NCI-H128 (cell line): ENCODE measurements around the gene USP7.
"Not testable (repeated sequence)": the region's sequence is repeated elsewhere in the genome, so short reads cannot be mapped to it uniquely, and the experiment has no call there.

Experiments
- DNase-seq: peaks from one replicate; lab custom pipeline; 2025; ENCODE audit not compliant: unreplicated experiment; lab: John Stamatoyannopoulos, UW

USP7 gene

DNA sequence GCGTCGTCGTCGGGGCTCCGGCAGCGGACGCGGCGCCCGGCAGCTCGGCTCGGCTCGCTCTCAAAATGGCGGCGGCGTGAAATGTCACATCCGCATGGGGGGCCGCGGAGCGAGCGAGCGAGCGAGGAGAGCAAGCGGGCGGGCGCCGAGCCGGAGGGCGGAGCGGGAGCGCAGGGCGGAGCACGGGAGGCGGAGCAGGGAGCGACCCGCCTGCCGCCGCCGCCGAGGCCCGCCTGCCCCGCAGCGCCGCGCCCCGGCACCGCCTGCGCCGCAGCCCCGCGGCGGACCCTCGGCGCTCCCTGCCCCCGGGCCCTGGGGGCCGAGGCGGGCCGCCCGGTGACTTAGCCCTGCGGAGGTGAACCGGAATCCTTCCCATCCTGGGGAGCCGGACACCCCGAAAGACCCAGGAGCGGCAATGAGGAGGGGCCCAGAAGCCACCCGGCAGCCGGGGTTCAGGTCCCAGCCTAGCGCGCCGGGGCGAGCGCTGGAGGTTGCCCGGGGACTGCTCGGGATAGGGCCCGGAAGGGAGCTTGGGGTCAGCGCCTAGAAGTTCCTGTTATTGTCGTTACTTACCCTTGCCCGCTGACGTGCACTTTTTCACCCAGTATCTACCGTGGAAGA is at the start of gene USP7:
USP7 (minus strand) TSS at position 86 of the 621 bp plus-strand sequence. CDS start 621 bp downstream, outside the sequence.
- peak; percentile 61 for DNase-seq

GRCh38 chr16:9013508-9013864 is 49.8 kb upstream of the USP7 start:
- DNase-seq, result no peak

- DNase-seq, result no peak
Measured at GRCh38 chr16:9012848-9013507, 49.3 kb upstream of the USP7 start.

DNA sequence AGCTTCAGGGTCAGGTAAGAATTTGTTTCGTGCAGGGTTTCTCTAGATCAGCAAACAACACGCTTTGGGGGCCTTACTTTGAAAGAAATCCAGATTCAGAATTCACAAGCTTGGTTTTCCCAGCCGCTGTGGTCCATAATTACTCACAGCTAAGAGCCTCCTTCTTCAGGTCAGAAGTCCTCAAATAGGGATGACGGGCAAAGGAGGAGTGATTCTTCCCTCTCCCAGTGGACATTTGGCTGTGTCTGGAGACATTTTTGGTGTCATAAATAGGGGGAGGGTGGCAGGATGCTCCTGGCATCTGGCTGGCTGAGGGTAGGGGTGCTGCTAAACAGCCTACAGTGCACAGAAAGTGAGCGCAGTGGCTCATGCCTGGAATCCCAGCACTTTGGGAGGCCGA is 48.6 kb upstream of the USP7 start:
- no peak for DNase-seq

DNA sequence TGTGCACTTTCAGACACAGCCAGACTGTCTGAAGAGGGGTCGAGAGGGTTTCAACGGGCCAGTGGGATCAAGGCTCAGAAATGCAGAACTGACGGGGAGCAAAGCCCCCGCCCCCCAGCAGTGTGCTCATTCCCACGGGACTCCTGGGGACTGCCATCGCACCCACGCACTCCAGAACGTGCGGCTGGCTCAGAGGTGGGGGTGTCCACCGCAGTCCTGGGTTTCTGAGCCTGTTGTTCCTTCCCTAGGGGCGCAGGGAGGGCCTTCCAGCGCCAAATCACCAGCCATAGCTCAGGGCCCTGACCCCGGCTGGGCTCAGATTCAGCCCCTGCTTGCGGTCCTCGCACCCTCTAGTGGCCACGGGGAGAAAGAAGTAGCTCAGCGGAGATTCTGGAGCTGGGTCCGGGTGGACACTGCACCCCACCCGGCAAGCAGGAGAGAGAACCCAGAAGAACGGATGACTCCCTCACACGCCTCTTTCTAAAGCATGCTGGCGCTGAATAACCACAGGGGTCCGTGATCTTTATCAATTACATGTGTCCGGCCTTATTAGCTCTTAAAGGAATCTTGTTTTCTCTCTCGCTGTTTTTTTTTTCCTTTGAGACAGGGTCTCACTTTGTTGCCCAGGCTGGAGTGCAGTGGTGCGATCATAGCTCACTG is 45.0 kb upstream of the USP7 start:
- DNase-seq, result no peak

GRCh38 chr16:9007177-9007794 is 43.6 kb upstream of the USP7 start:
- DNase-seq, result no peak

DNA sequence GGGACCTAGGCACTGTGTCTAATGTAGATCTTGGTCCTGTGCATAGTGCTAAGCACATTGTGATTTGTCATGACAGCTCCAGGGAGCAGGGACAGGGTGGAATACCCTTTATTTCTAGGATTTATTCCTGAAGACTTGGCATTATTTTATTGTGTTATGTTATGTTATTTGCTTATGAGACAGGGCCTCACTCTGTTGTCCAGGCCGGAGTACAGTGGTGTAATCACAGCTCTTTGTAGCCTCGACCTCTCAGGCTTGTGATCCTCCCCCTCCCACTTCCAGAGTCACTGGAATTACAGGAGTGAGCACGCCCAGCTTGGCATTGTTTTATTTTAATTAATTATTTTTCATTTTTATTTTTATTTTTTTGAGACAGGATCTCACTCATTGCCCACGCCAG is 40.5 kb upstream of the USP7 start:
- no peak for DNase-seq

DNA sequence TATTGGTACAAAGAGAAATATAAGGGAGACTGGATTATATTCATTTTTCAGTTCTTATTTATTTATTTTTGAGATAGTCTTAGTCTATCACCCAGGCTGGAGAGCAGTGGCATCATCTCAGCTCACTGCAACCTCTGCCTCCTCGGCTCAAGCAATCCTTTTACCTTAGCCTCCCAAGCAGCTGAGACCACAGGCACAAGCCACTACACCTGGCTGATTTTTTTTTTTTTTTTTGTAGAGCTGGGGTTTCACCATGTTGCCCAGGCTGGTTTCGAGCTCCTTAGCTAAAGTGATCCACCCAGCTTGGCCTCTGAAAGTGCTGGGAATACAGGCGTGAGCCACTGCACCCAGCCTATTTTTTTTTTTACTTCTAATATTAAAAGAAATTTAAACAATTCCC is 40.1 kb upstream of the USP7 start:
- DNase-seq, result no peak

- DNase-seq, result no peak
Measured at GRCh38 chr16:9003322-9003721, 39.6 kb upstream of the USP7 start.

GRCh38 chr16:9002042-9002441 is 38.3 kb upstream of the USP7 start:
- DNase-seq, result no peak

DNA sequence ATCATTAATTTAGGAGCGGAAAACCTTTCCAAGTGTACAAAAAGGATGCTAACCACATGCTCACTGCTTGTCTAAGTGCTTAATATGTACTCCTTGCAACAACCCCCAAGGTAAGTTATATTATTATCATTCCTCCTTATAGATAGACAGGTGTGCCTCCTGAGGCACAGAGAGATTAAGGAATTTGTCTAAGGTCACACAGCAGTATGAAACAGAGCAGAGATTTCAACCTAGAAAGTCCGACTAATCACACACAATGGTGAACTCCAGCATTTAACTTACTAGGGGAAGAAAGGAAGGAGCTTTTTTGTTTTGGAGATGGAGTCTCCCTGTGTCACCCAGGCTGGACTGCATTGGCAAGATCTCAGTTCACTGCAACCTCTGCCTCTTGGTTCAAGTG is 37.0 kb upstream of the USP7 start:
- DNase-seq, result no peak

DNA sequence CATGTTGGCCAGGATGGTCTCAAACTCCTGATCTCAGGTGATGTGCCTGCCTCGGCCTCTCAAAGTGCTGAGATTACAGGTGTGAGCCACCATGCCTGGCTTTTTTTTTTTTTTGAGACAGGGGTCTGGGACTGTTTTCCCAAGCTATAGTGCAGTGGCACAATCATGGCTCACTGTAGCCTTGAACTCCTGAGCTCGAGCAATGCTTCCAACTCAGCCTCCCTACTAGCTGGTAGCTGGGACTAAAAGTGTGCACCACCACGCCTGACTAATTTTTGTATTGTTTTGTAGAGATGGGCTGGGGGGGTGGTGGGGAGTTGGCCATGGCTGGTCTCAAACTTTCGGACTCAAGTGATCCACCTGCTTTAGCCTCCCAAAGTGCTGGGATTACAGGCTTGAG is 36.1 kb upstream of the USP7 start:
- DNase-seq, result no peak

DNA sequence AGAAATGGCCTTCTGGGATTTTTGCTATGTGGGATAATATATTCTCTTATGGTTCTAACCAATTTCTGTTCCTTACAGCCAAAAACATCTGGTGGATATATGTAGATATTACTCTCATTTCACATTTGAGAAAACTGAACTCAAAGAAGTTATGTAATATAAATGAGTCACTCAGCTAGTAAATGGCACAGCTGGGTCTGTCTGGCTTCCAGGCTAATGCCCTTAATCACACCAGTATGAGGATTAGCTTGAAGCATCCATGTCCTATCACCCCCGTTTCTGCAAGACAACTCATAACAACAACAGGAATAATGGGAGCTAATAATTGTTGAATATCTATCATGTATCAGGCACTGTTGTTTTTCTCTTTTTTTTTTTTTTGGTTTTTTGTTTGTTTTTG is 34.4 kb upstream of the USP7 start:
- no peak for DNase-seq

- no peak for DNase-seq
Measured at GRCh38 chr16:8996891-8997290, 33.2 kb upstream of the USP7 start.

- DNase-seq, result no peak
Measured at GRCh38 chr16:8990445-8990844, 26.7 kb upstream of the USP7 start.

DNA sequence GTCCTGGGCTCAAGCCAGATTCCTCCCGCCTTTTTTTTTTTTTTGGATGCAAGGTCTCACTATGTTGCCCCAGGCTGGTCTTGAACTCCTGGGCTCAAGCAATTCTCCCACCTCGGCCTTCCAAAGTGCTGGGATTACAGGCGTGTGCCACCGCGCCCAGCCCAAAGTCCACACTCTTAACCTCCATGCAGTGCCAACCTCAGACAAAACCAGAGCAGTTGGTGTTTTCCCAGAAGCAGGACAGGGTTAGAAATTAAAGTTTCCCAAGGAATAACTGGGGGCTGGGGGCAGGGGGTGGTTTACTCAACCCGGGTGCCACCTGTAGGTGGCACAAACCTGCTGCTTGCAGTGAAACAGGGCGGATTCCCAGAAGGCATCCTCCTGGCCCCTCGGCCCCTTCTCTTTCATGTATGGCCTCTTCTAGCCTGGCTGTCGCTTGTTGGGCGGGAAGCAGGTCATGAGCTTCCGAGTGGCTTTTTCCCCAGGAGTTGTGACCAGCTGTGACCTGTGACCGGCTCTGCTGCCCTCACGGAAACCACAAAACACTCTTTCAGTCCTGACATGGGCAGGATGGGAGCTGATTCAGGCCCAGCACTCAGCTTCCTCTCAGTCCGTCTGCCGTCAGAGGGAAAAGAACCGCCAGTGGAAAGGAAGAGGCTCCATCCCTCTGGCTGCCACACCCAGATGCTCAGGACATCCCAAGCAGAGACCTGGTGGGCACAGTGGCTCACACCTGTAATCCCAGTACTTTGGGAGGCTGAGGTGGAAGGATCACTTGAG is 25.6 kb upstream of the USP7 start:
- no peak for DNase-seq

DNA sequence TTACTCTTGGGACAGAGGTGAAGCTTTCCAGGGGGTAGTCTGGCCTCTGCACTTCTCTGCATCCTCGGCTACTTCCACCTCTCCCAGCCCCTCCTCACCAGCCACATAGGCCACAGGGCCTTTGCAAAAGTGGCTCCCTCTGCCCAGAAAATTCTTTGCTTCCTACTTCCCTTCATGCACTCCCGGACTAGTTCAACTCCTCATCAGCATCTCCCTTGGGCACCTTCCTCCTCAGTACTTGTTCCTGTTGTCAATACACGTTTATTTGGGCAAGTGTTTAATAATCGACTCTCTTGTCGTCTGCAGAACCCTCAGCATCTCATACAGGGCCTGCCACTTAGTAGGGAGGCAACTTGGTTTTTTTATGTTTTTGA is 23.1 kb upstream of the USP7 start:
- no peak for DNase-seq

DNA sequence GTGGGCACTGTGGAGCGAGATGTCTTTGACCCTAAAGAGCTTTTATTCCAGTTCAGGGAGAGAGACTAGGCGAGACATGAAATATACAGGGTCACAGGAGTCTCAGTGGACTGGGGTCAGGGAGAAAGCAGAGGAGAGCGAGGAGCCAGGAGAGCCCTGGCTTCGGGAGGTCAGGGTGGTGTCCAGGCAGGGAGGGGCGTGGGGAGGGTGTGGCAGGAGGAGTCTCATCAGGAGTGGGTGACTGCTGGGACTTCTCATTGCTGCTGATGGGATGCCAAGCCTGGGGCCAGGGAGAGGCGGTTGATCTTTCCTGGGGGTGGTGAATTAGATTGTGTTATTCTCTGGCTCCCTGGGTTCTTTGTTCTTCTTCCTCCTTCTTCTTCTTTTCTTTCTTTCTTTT is 22.4 kb upstream of the USP7 start:
- no peak for DNase-seq

DNA sequence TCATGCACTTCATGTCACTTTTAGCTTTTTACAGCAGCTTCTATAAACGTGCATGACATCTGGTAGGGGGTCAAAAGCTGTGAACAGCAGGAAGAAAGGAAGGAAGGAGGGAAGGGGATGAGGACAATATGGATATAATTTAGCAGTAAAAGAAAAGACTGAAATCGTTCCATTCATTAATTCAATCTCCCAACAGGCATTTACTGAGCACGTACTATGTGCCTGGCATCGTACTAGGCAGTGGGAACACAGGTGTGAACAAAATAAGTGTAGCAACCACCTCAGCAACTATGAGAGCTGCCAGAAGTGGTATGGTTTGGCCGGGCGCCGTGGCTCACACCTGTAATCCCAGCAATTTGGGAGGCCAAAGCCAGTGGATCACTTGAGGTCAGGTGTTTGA is 19.1 kb upstream of the USP7 start:
- no peak for DNase-seq

DNA sequence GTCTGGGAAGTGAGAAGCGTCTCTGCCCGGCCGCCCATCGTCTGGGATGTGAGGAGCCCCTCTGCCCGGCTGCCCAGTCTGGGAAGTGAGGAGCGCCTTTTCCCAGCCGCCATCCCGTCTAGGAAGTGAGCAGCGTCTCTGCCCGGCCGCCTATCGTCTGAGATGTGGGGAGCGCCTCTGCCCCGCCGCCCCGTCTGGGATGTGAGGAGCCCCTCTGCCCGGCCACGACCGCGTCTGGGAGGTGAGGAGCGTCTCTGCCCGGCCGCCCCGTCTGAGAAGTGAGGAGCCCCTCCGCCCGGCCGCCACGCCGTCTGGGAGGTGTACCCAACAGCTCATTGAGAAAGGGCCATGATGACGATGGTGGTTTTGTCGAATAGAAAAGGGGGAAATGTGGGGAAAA is 18.2 kb upstream of the USP7 start:
- not testable (repeated sequence) for DNase-seq

DNA sequence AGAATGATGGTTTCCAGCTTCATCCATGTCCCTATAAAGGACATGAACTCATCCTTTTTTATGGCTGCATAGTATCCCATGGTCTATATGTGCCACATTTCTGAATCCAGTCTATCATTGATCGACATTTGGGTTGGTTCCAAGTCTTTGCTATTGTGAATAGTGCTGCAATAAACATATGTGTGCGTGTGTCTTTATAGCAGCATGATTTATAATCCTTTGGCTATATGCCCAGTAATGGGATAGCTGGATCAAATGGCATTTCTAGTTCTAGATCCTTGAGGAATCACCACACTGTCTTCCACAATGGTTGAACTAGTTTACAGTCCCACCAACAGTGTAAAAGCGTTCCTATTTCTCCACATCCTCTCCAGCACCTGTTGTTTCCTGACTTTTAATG is 12.5 kb upstream of the USP7 start:
- DNase-seq, result not testable (repeated sequence)
